IPS-15b (cell line): ENCODE measurements around the gene TGFBI.

Experiments used
- H3K27me3 ChIP-seq: one replicate; pipeline ENCODE4 v1.6.1; 2013; ENCODE audit warnings: low read length; ENCODE audit not compliant: control insufficient read depth, insufficient read depth
- H3K36me3 ChIP-seq: one replicate; pipeline ENCODE4 v1.6.1; 2013; ENCODE audit warnings: low read length; ENCODE audit not compliant: control insufficient read depth, insufficient read depth
- H3K4me1 ChIP-seq: one replicate; pipeline ENCODE4 v1.6.1; 2013; ENCODE audit warnings: mild to moderate bottlenecking, low read length; ENCODE audit not compliant: control insufficient read depth, insufficient read depth
- H3K4me3 ChIP-seq: one replicate; pipeline ENCODE4 v1.5.1; 2013; ENCODE audit warnings: low read depth, low read length
- H3K9ac ChIP-seq: one replicate; pipeline ENCODE4 v1.6.1; 2013; ENCODE audit warnings: low read depth, mild to moderate bottlenecking, low read length
- H3K9me3 ChIP-seq: one replicate; pipeline ENCODE4 v1.6.1; 2013; ENCODE audit warnings: mild to moderate bottlenecking, low read length; ENCODE audit not compliant: control insufficient read depth, insufficient read depth

The TGFBI gene

GRCh38 chr5:136062366-136063274 is 33.8 kb downstream of the TGFBI start:
- Histone ChIP-seq H3K9me3 (no peaks in the 10 kb centered on the region), H3K4me1 (peaks cover 5% of the 10 kb centered on the region), H3K9ac (no peak overlapping the region), H3K36me3 (no peaks in the 10 kb centered on the region), H3K27me3 (no peaks in the 10 kb centered on the region), H3K4me3 (no peak overlapping the region)

- H3K27me3 ChIP-seq: no peaks in the 10 kb centered on the region
- H3K9me3 ChIP-seq: no peaks in the 10 kb centered on the region
- H3K4me1 ChIP-seq: no peaks in the 10 kb centered on the region
- H3K9ac ChIP-seq: no peak overlapping the region
- no peak overlapping the region for H3K4me3 ChIP-seq
- H3K36me3 ChIP-seq: no peaks in the 10 kb centered on the region
Measured at GRCh38 chr5:136063778-136064465, 35.1 kb downstream of the TGFBI start.

DNA sequence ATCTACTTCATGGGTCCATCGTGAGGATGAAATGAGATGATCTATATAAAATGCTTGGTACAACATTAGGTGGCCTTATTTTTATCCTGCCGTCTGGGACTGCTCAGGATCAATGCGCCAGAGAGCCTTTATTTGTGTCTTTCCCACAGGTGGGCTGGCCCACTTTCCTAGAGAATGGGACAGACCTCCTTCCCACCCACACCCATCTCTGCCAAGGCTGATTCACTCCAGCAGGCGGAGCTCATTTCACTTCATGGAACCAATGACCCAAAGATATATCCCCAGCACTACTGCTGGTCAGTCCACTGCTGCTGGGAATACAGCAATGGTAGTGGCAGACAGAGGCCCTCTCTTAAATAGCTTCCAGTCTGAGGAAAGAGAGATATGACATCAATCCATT is 35.7 kb downstream of the TGFBI start:
- Histone ChIP-seq H3K4me1 (no peaks in the 10 kb centered on the region), H3K9me3 (no peaks in the 10 kb centered on the region), H3K4me3 (no peak overlapping the region), H3K36me3 (no peaks in the 10 kb centered on the region), H3K9ac (no peak overlapping the region), H3K27me3 (no peaks in the 10 kb centered on the region)

DNA sequence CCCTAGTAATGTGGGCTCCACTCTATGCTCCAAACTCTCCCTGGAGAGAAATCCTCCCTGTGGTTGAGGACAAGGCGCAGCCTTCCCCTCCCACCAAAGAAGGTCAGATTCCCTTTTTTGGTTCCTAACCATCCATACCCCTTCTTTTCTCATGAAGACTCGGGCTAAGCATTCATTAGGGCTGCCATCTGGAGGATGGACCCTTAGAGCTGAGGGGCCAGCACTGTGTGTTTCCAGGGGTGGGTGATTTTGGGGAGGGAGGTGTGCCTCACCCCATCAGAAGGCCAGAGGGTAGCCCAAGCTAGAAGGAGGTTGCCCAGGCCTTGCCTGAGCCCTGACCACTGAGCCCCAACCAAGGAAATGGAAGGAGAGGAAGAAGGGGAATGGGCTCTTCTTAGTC is 36.8 kb downstream of the TGFBI start:
- no peaks in the 10 kb centered on the region for H3K4me1 ChIP-seq
- no peaks in the 10 kb centered on the region for H3K9me3 ChIP-seq
- no peak overlapping the region for H3K4me3 ChIP-seq
- H3K27me3 ChIP-seq: no peaks in the 10 kb centered on the region
- H3K36me3 ChIP-seq: no peaks in the 10 kb centered on the region
- no peak overlapping the region for H3K9ac ChIP-seq

GRCh38 chr5:136066661-136067271 is 38.0 kb downstream of the TGFBI start:
- Histone ChIP-seq H3K9me3 (no peaks in the 10 kb centered on the region), H3K27me3 (no peaks in the 10 kb centered on the region), H3K4me1 (no peaks in the 10 kb centered on the region), H3K4me3 (no peak overlapping the region), H3K36me3 (no peaks in the 10 kb centered on the region), H3K9ac (no peak overlapping the region)

DNA sequence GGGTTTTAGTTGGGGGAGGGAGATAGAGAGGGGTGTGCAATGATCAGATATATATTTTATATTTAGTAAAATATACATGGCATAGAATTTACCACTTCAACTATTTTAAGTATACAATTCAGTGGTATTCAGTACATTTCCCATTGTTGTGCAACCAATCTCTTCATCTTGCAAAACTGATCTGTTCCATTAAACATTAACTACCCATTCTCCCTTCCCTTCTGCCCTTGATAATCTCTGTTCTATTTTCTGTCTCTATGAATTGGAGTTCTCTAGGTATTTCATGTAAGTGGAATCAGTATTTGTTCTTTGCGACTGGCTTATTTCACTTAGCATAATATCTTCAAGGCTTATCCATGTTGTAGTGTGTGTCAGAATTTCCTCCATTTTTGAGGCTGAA is 38.6 kb downstream of the TGFBI start:
- Histone ChIP-seq H3K4me3 (no peak overlapping the region), H3K4me1 (no peaks in the 10 kb centered on the region), H3K9ac (no peak overlapping the region), H3K36me3 (no peaks in the 10 kb centered on the region), H3K9me3 (no peaks in the 10 kb centered on the region), H3K27me3 (no peaks in the 10 kb centered on the region)

- Histone ChIP-seq H3K9me3 (no peaks in the 10 kb centered on the region), H3K9ac (no peak overlapping the region), H3K27me3 (no peaks in the 10 kb centered on the region), H3K4me1 (no peaks in the 10 kb centered on the region), H3K4me3 (no peak overlapping the region), H3K36me3 (no peaks in the 10 kb centered on the region)
Measured at GRCh38 chr5:136070486-136071285, 41.9 kb downstream of the TGFBI start.

DNA sequence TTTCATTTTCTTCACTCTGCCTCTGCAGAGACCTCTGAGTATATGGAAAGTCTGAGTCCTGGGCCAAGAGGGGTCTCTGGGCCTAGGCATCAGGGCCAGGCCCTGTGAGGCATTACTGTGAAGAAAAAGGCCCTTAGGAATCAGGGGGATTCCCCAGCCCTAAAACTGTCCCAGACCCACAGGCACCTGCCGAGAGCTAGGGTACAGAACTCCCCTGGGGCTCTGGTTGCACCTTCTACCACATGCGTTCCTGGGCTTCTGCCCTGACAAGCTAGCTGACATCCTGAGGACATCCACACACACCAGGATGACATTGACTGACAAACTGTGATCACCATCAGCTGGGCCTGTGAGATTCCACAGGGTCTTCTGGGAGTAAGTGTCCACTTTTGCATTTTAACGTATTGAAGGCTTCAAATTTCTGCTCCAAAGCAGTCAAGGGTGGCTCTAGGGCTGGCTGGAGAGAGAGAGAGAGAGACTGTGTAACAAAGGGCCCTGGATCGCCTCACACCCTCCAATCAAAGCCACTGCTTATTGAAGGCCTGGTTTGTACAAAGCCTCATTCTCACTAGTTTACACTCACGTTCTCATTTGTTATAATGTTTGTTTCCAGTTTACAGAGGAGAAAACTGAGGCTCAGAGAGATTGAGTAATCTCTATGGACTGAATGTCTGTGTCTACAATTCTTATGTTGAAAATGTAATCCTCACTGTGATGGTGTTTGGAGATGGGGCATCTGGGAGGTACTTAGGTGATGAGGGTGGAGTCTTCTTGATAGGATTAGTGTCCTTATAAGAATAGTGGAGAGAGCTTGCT is 45.1 kb downstream of the TGFBI start:
- Histone ChIP-seq H3K9ac (no peak overlapping the region), H3K9me3 (no peaks in the 10 kb centered on the region), H3K4me3 (no peak overlapping the region)

GRCh38 chr5:136075466-136075891 is 46.7 kb downstream of the TGFBI start:
- H3K4me3 ChIP-seq: no peak overlapping the region
- no peaks in the 10 kb centered on the region for H3K9me3 ChIP-seq
- H3K9ac ChIP-seq: no peak overlapping the region
- H3K27me3 ChIP-seq: no peaks in the 10 kb centered on the region
- no peaks in the 10 kb centered on the region for H3K36me3 ChIP-seq
- H3K4me1 ChIP-seq: no peaks in the 10 kb centered on the region

More for the DNA sequence above, 45.1 kb downstream of the TGFBI start:
- H3K27me3 ChIP-seq: no peaks in the 10 kb centered on the region
- H3K36me3 ChIP-seq: no peaks in the 10 kb centered on the region
- no peaks in the 10 kb centered on the region for H3K4me1 ChIP-seq

GRCh38 chr5:136076067-136076466 is 47.3 kb downstream of the TGFBI start:
- Histone ChIP-seq H3K27me3 (no peaks in the 10 kb centered on the region), H3K4me3 (no peak overlapping the region), H3K9me3 (no peaks in the 10 kb centered on the region), H3K36me3 (no peaks in the 10 kb centered on the region), H3K4me1 (no peaks in the 10 kb centered on the region), H3K9ac (no peak overlapping the region)
